ENCODE measurements around the gene RAI1.

DNA sequence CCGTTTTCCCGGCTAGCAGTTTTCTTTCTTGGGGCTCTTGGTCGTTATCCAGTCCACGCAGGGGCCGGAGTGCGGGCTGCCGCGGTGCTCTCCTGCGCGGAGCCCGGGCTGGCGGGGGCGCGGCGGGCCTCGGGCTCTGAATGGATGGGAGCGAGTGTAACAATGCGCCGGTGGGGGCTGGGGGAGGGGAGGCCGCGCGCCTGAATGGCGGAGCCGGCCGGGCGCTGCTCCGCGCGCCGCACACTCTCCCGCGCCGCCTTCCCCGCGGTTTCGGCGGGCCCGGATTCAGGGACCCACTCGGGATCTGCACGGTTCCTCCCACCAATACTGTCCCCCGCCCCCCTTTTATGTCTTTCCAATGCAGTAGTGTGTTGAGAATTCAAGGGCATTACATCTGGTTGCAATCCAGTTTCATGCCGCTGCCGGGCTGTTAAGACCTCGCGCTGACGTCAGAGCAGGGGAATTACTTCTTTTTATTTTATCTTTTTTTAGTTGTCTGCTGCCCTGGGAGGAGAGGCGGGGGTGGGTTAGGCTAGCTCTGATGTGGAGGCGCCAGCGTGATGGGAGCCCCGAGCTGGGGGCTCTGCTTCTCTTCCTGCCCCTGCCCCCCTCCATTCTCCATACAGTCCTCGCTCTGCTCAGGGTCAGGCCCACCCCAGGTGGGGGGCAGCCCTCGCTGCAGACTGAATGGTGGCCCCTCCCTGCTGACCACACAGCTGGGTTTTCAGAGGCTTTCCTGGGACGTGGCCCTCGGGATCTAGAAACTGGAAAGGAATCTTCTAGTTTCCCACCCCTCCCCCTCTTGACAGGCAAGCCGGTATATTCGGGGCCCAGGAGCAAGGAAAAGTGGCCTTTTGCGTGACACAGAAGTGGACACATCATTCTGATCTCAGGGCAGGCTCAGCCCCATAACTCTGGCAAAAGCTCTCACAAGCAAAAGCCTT, 1.8 kb downstream of the RAI1 start:
- TF ChIP-seq, protein P1, sequence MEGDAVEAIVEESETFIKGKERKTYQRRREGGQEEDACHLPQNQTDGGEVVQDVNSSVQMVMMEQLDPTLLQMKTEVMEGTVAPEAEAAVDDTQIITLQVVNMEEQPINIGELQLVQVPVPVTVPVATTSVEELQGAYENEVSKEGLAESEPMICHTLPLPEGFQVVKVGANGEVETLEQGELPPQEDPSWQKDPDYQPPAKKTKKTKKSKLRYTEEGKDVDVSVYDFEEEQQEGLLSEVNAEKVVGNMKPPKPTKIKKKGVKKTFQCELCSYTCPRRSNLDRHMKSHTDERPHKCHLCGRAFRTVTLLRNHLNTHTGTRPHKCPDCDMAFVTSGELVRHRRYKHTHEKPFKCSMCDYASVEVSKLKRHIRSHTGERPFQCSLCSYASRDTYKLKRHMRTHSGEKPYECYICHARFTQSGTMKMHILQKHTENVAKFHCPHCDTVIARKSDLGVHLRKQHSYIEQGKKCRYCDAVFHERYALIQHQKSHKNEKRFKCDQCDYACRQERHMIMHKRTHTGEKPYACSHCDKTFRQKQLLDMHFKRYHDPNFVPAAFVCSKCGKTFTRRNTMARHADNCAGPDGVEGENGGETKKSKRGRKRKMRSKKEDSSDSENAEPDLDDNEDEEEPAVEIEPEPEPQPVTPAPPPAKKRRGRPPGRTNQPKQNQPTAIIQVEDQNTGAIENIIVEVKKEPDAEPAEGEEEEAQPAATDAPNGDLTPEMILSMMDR (IDR thresholded peaks at IDR 0.05): no peak
- TF ChIP-seq POLR2A (IDR thresholded peaks at IDR 0.05): no peak
